ENCODE data around the gene FAM78A. TPM values are rescaled to one million over a fixed set of nuclear protein-coding genes. Genes with fewer than 3 reads are reported as not detected.
"Not testable (repeated sequence)": the region's sequence is repeated elsewhere in the genome, so short reads cannot be mapped to it uniquely, and the experiment has no call there.

The FAM78A gene
- total and polyA plus RNA-seq, 2 experiments from 2014 or later = 0.23 to 1.1 TPM

DNA sequence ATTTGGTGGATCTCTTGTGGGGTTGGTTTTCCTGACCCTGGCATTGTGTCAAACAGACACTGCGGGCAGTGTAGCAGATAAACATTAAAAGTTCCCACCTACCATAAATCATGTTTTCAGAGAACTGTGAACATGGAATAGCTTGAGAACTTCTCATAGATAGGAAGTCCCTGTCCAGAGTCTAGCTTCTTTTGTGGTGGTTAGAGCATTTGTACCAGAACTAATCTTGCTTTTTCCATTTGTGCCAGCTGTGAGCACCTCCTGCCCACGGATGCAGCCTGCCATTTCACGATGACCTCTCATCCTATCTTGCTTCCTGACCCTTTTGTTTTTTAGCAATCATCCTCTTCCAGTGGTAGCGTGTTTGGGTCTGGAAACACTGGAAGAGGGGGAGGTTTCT is 61.4 kb downstream of the FAM78A start:
- Histone ChIP-seq H3K4me2 (ENCODE audit: unreplicated experiment) (no peak overlapping the region), H3F3A (ENCODE audit: insufficient read depth) (peaks cover 26% of the 10 kb centered on the region), H3K4me3 (no peak overlapping the region), H3K27ac (no peak overlapping the region), H3K9ac (no peak overlapping the region), H3K4me1 (ENCODE audit: insufficient read depth) (peaks cover 12% of the 10 kb centered on the region), H2AFZ (no peak overlapping the region), H3K9me3 (ENCODE audit: low read depth) (no peaks in the 10 kb centered on the region), H3K9me2 (ENCODE audit: insufficient read depth) (no peaks in the 10 kb centered on the region), H4K20me1 (ENCODE audit: insufficient read depth) (no peaks in the 10 kb centered on the region), H3K27me3 (replicated peaks; ENCODE audit: insufficient read depth) (no peaks in the 10 kb centered on the region), H3K79me2 (ENCODE audit: insufficient read depth) (no peaks in the 10 kb centered on the region), H3K36me3 (ENCODE audit: low read depth) (peaks cover 8% of the 10 kb centered on the region; the same call in 1 of the 2 replicates)
- in situ Hi-C loops (cut with MboI) = no loop called here
- TF ChIP-seq EZH2phosphoT487 (IDR thresholded peaks at IDR 0.05; ENCODE audit: insufficient read depth, low read depth) (no peak), EZH2 (IDR thresholded peaks at IDR 0.05; ENCODE audit: insufficient read depth, poor library complexity, severe bottlenecking) (no peak)
- DNase-seq = no peak
- 85 to 86% methylated on average over 4 of the region's 4 CpGs for WGBS, 2 experiments (ENCODE audit: low coverage in 1 of 2, low lambda C conversion rate in 2 of 2, missing lambda C conversion rate in 2 of 2)

DNA sequence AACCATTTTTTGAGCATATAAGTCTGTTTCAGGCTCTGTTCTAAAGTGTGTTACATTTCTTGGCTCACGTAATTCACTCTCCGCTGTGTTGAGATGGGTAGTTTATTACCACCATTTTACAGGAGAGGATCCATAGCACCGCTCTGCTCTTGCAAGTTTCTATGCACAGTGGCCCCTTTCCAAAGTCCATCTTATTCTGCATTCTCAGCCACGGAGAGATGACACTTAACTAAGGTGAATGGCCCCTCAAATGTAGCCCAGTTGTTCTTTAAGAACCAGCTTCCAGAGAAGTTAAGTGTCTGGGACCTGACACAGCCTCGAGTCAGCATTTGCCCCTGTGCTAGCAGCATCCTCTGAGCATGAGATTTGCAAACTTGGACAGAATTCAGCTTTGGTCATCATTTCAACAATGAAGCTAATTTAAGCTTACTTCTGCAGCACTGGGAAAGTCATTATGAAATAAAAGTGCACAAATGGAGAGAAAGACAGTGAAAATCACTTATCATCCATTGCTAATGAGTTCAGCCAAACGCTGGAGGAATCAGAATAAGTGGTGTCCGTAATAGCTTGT is 61.9 kb downstream of the FAM78A start:
- Histone ChIP-seq H3K79me2 (ENCODE audit: insufficient read depth) (no peaks in the 10 kb centered on the region), H3K27ac (no peak overlapping the region), H3K36me3 (ENCODE audit: low read depth) (peaks cover 8% of the 10 kb centered on the region; the same call in 1 of the 2 replicates), H3K4me3 (no peak overlapping the region), H3K4me1 (ENCODE audit: insufficient read depth) (peaks cover 12% of the 10 kb centered on the region), H3K4me2 (ENCODE audit: unreplicated experiment) (no peak overlapping the region), H2AFZ (no peak overlapping the region), H4K20me1 (ENCODE audit: insufficient read depth) (no peaks in the 10 kb centered on the region), H3K9me3 (ENCODE audit: low read depth) (no peaks in the 10 kb centered on the region), H3K9ac (no peak overlapping the region), H3K27me3 (replicated peaks; ENCODE audit: insufficient read depth) (no peaks in the 10 kb centered on the region), H3K9me2 (ENCODE audit: insufficient read depth) (no peaks in the 10 kb centered on the region), H3F3A (ENCODE audit: insufficient read depth) (peaks cover 26% of the 10 kb centered on the region)
- WGBS, 2 experiments (ENCODE audit: low coverage in 1 of 2, low lambda C conversion rate in 2 of 2, missing lambda C conversion rate in 2 of 2) = 67 to 72% methylated on average over 7 of the region's 7 CpGs
- DNase-seq = peak; percentile 62
- TF ChIP-seq EZH2phosphoT487 (IDR thresholded peaks at IDR 0.05; ENCODE audit: insufficient read depth, low read depth) (no peak), EZH2 (IDR thresholded peaks at IDR 0.05; ENCODE audit: insufficient read depth, poor library complexity, severe bottlenecking) (no peak)
- in situ Hi-C loops (cut with MboI) = no loop called here

DNA sequence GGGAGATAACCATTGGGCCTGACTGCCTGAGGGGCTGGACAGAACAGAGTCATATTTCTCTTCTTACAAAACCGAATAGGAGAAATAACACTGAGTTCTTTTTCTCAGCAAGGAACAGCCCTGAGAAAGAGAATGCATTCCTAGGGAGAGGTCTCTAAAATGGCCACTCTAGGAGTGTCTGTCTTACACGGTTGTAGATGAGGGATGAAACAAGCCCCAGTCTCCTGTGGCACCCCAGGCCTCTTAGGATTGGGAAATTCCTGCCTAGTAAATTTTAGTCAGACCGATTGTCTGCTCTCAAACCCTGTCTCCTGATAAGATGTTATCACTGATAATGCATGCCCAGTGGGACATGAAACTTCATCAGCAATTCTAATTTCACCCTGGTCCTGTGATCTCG is 64.4 kb downstream of the FAM78A start:
- DNase-seq; H3K27ac ChIP-seq; H2AFZ ChIP-seq; H3K79me2 ChIP-seq (ENCODE audit: insufficient read depth); H3K4me3 ChIP-seq; H4K20me1 ChIP-seq (ENCODE audit: insufficient read depth); H3K27me3 ChIP-seq (replicated peaks; ENCODE audit: insufficient read depth); H3K4me1 ChIP-seq (ENCODE audit: insufficient read depth); H3K9me2 ChIP-seq (ENCODE audit: insufficient read depth); H3K9ac ChIP-seq; H3K4me2 ChIP-seq (ENCODE audit: unreplicated experiment); in situ Hi-C loops (cut with MboI); H3K9me3 ChIP-seq (ENCODE audit: low read depth): not testable (repeated sequence)
- 95 to 99% methylated on average over 4 of the region's 4 CpGs for WGBS, 2 experiments (ENCODE audit: low coverage in 1 of 2, low lambda C conversion rate in 2 of 2, missing lambda C conversion rate in 2 of 2)
- peaks cover 26% of the 10 kb centered on the region for H3F3A ChIP-seq (ENCODE audit: insufficient read depth)
- peaks cover 17% of the 10 kb centered on the region; the same call in 1 of the 2 replicates for H3K36me3 ChIP-seq (ENCODE audit: low read depth)

Other genes starting within 250 kb of the FAM78A start
- not detected in 2 replicates for gene AIF1L, start 180.0 kb downstream of the FAM78A start, total RNA-seq (2014; rRNA removed; shearing (Covaris generic))
- gene AIF1L, start 180.0 kb downstream of the FAM78A start, polyA plus RNA-seq (2016; fragmentation: Nextera tagmentation; extraction: Ambion mirVana) = 0.28 TPM in 1 of 2 replicates, not detected in the other
- gene NUP214, start 150.9 kb downstream of the FAM78A start, total RNA-seq (2014; rRNA removed; shearing (Covaris generic)) = 13.1 and 22.3 TPM in 2 replicates
- 11.7 and 14.3 TPM in 2 replicates for gene NUP214, start 150.9 kb downstream of the FAM78A start, polyA plus RNA-seq (2016; fragmentation: Nextera tagmentation; extraction: Ambion mirVana)
- gene PLPP7, start 13.2 kb upstream of the FAM78A start, total RNA-seq (2014; rRNA removed; shearing (Covaris generic)) = 0.13 and 0.32 TPM in 2 replicates
- gene PLPP7, start 13.2 kb upstream of the FAM78A start, polyA plus RNA-seq (2016; fragmentation: Nextera tagmentation; extraction: Ambion mirVana) = 0.65 and 0.67 TPM in 2 replicates
- gene PRRC2B, start 117.6 kb upstream of the FAM78A start, total RNA-seq (2014; rRNA removed; shearing (Covaris generic)) = 53.7 and 68.3 TPM in 2 replicates
- gene PRRC2B, start 117.6 kb upstream of the FAM78A start, polyA plus RNA-seq (2016; fragmentation: Nextera tagmentation; extraction: Ambion mirVana) = 25.2 and 30.9 TPM in 2 replicates
- 32.9 and 46.0 TPM in 2 replicates for gene POMT1, start 226.4 kb upstream of the FAM78A start, total RNA-seq (2014; rRNA removed; shearing (Covaris generic))
- gene POMT1, start 226.4 kb upstream of the FAM78A start, polyA plus RNA-seq (2016; fragmentation: Nextera tagmentation; extraction: Ambion mirVana) = 28.4 and 29.4 TPM in 2 replicates